Caco-2 (cell line): ENCODE results near the gene TBRG4. TPM values are rescaled to one million over a fixed set of nuclear protein-coding genes. Genes with fewer than 3 reads are reported as not detected.

ENCODE experiments used
- BruUV-seq: library from RNA; stranded (reverse); fragments of 400-500 nt; replicated peaks from 2 replicates; lab custom pipeline; 2021; lab: Mats Ljungman, UMichigan
- CTCF ChIA-PET: fragments of 300-600 bp; sonication (Branson Sonifier 250); formaldehyde crosslinking; loops from one replicate; lab custom pipeline; 2022; ENCODE audit warnings: antibody characterized with exemption; lab: Charles Lee
- POLR2A ChIA-PET: fragments of 300-600 bp; sonication (Branson Sonifier 250); formaldehyde crosslinking; loops from one replicate; lab custom pipeline; 2022; ENCODE audit warnings: antibody characterized with exemption; lab: Charles Lee
- DNase-seq, 2 experiments: peaks; one replicate each; pipeline versions ENCODE4 v3.0.0 to v3.0.0-alpha.2; 2020 to 2022
- H3K27me3 ChIP-seq: replicated peaks from 2 replicates; pipeline ENCODE4 v1.6.0; 2011; ENCODE audit warnings: low read length; ENCODE audit not compliant: control insufficient read depth, insufficient read depth
- H3K36me3 ChIP-seq: 2 replicates; pipeline ENCODE4 v1.5.1; 2011; ENCODE audit warnings: low read length; ENCODE audit not compliant: control insufficient read depth, insufficient read depth
- H3K4me1 ChIP-seq: fragments of 250-450 bp; sonication (Bioruptor Pico); 2 replicates; pipeline ENCODE4 v1.5.1; 2020; ENCODE audit warnings: mild to moderate bottlenecking
- H3K4me3 ChIP-seq: 2 replicates; pipeline ENCODE4 v1.5.1; 2011; ENCODE audit warnings: low read depth, mild to moderate bottlenecking, control low read depth, low read length
- H3K9me3 ChIP-seq: fragments of 250-450 bp; sonication (Bioruptor Pico); 2 replicates; pipeline ENCODE4 v1.5.1; 2020; ENCODE audit warnings: mild to moderate bottlenecking, moderate library complexity
- H3K27ac Mint-ChIP-seq: one replicate; pipeline ENCODE4 v1.8.0; 2022; ENCODE audit warnings: mixed read lengths; ENCODE audit not compliant: unreplicated experiment
- H3K27me3 Mint-ChIP-seq: one replicate; pipeline ENCODE4 v1.8.0; 2022; ENCODE audit warnings: mixed read lengths; ENCODE audit not compliant: insufficient read depth, unreplicated experiment
- H3K36me3 Mint-ChIP-seq: one replicate; pipeline ENCODE4 v1.8.0; 2022; ENCODE audit warnings: mild to moderate bottlenecking, mixed read lengths; ENCODE audit not compliant: insufficient read depth, unreplicated experiment
- H3K4me1 Mint-ChIP-seq: one replicate; pipeline ENCODE4 v1.8.0; 2022; ENCODE audit warnings: low read depth, mixed read lengths; ENCODE audit not compliant: unreplicated experiment
- H3K4me3 Mint-ChIP-seq: one replicate; pipeline ENCODE4 v1.8.0; 2022; ENCODE audit warnings: mild to moderate bottlenecking, moderate library complexity, mixed read lengths; ENCODE audit not compliant: unreplicated experiment
- H3K9me3 Mint-ChIP-seq: one replicate; pipeline ENCODE4 v1.8.0; 2022; ENCODE audit warnings: mixed read lengths; ENCODE audit not compliant: unreplicated experiment
- intact Hi-C: fragments of 100-400 bp; cut with micrococcal nuclease; formaldehyde crosslinking; loops from one replicate; pipeline ENCODE4 v1.10.0; 2022; ENCODE audit not compliant: unreplicated experiment
- total RNA-seq: library from RNA; stranded (reverse); gene quantifications from 2 replicates; pipeline ENCODE4 v1.2.3, GENCODE V29; 2022
- TF ChIP-seq, protein P1 (sequence below), 2 experiments: fragments of 200-600 bp in 1 of 2; IDR thresholded peaks; 1 replicate in 1 of 2; 2 replicates in 1 of 2; pipeline versions ENCODE4 v1.5.1 to v1.8.0; 2011 to 2022; ENCODE audit warnings: antibody characterized with exemption in 1 of 2, control low read depth in 1 of 2, inconsistent platforms in 1 of 2, low read depth in 1 of 2, low read length in 1 of 2, mild to moderate bottlenecking in 1 of 2, moderate library complexity in 1 of 2; ENCODE audit not compliant: insufficient read depth in 1 of 2, severe bottlenecking in 1 of 2, unreplicated experiment in 1 of 2

TBRG4 gene
- total RNA-seq, 1 experiment from 2014 or later = 116 TPM

DNA sequence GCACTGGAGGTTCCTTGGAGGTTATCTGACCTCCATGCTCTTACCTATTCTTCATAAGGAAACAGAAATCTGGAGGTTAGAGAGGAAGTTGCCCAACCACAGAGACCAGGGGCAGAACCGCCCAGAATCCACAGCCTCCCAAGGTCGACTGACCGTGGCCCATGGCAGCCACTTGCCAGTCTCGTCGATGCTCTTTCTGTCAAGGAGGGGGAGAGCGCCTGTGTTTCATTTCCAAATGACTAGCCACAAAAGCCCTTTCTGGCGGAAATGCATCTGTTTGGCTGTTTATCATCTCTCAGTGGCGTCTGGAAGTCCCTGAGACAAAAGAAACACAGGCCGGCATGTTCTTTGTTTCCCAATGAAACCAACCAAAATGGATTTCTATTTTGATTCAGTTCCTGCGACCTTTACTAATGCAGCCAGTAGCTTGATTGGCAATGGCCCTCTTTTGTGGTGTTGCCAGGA lies 49.0 kb upstream of the TBRG4 start:
- H3K9me3 Mint-ChIP-seq = peaks cover 9% of the 10 kb centered on the region
- Histone ChIP-seq H3K36me3 (no peaks in the 10 kb centered on the region), H3K9me3 (no peaks in the 10 kb centered on the region), H3K4me3 (no peak overlapping the region), H3K27me3 (no peaks in the 10 kb centered on the region; the same call in 1 of the 2 replicates), H3K4me1 (no peaks in the 10 kb centered on the region)
- ChIA-PET POLR2A (no interaction called here), CTCF (no interaction called here)
- no peak overlapping the region for H3K27ac Mint-ChIP-seq
- TF ChIP-seq, protein P1, sequence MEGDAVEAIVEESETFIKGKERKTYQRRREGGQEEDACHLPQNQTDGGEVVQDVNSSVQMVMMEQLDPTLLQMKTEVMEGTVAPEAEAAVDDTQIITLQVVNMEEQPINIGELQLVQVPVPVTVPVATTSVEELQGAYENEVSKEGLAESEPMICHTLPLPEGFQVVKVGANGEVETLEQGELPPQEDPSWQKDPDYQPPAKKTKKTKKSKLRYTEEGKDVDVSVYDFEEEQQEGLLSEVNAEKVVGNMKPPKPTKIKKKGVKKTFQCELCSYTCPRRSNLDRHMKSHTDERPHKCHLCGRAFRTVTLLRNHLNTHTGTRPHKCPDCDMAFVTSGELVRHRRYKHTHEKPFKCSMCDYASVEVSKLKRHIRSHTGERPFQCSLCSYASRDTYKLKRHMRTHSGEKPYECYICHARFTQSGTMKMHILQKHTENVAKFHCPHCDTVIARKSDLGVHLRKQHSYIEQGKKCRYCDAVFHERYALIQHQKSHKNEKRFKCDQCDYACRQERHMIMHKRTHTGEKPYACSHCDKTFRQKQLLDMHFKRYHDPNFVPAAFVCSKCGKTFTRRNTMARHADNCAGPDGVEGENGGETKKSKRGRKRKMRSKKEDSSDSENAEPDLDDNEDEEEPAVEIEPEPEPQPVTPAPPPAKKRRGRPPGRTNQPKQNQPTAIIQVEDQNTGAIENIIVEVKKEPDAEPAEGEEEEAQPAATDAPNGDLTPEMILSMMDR (IDR thresholded peaks at IDR 0.05; ENCODE audit: insufficient read depth in 1 of 2, low read depth in 1 of 2, low read length in 1 of 2, severe bottlenecking in 1 of 2, unreplicated experiment in 1 of 2) = no peak
- no peaks in the 10 kb centered on the region for H3K4me1 Mint-ChIP-seq
- H3K27me3 Mint-ChIP-seq = peaks cover 21% of the 10 kb centered on the region
- BruUV-seq = no TSS peak
- intact Hi-C loops = no loop called here
- no peaks in the 10 kb centered on the region for H3K36me3 Mint-ChIP-seq
- DNase-seq = no peak
- no peak overlapping the region for H3K4me3 Mint-ChIP-seq

DNA sequence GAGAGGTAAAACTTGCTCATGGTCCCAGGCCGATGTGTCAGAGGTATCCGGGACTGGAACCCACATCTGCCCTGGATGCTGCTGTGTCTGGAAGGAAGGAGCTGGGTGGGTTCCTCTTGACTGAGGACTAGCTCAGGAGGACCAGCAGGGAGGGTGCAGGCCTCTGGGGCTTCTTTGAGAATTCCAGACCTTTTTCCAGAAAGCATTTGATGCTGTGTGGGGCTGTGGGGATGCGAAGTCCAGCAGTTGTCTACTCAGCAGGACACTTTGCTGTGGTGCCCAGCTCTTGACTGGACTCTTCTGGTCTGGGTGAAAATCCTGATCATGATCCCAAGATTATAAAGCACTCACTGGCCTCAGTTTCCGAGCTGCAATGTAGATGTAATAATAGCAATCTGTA lies 47.8 kb upstream of the TBRG4 start:
- no TSS peak for BruUV-seq
- H3K4me3 Mint-ChIP-seq = no peak overlapping the region
- TF ChIP-seq, protein P1 (IDR thresholded peaks at IDR 0.05; ENCODE audit: insufficient read depth in 1 of 2, low read depth in 1 of 2, low read length in 1 of 2, severe bottlenecking in 1 of 2, unreplicated experiment in 1 of 2) = no peak
- no peak for DNase-seq
- peaks cover 21% of the 10 kb centered on the region for H3K27me3 Mint-ChIP-seq
- H3K36me3 ChIP-seq = no peaks in the 10 kb centered on the region
- ChIA-PET CTCF (no interaction called here), POLR2A (no interaction called here)
- no peak overlapping the region for H3K27ac Mint-ChIP-seq
- no peaks in the 10 kb centered on the region for H3K4me1 Mint-ChIP-seq
- H3K4me1 ChIP-seq = no peaks in the 10 kb centered on the region
- no peak overlapping the region for H3K4me3 ChIP-seq
- no peaks in the 10 kb centered on the region for H3K9me3 Mint-ChIP-seq
- no peaks in the 10 kb centered on the region for H3K9me3 ChIP-seq
- intact Hi-C loops = loop anchor here (10.0 kb wide), 1 partner anchor 506 kb away; no protein-coding TSS in a partner anchor
- H3K36me3 Mint-ChIP-seq = no peaks in the 10 kb centered on the region
- no peaks in the 10 kb centered on the region; the same call in 1 of the 2 replicates for H3K27me3 ChIP-seq

GRCh38 chr7:45158471-45158870 lies 47.0 kb upstream of the TBRG4 start:
- intact Hi-C loops = loop anchor here (10.0 kb wide), 1 partner anchor 506 kb away; no protein-coding TSS in a partner anchor
- H3K4me3 ChIP-seq = no peak overlapping the region
- H3K4me3 Mint-ChIP-seq = no peak overlapping the region
- ChIA-PET POLR2A (no interaction called here), CTCF (no interaction called here)
- no peaks in the 10 kb centered on the region for H3K36me3 ChIP-seq
- H3K36me3 Mint-ChIP-seq = no peaks in the 10 kb centered on the region
- BruUV-seq = no TSS peak
- no peak for DNase-seq
- no peak overlapping the region for H3K27ac Mint-ChIP-seq
- H3K27me3 ChIP-seq = no peaks in the 10 kb centered on the region
- no peaks in the 10 kb centered on the region for H3K4me1 Mint-ChIP-seq
- H3K4me1 ChIP-seq = no peaks in the 10 kb centered on the region
- no peaks in the 10 kb centered on the region for H3K9me3 ChIP-seq
- peaks cover 21% of the 10 kb centered on the region for H3K27me3 Mint-ChIP-seq
- TF ChIP-seq, protein P1 (IDR thresholded peaks at IDR 0.05; ENCODE audit: insufficient read depth in 1 of 2, low read depth in 1 of 2, low read length in 1 of 2, severe bottlenecking in 1 of 2, unreplicated experiment in 1 of 2) = no peak
- H3K9me3 Mint-ChIP-seq = no peaks in the 10 kb centered on the region
